Keratinocyte (primary cell): ENCODE measurements around the gene TBC1D4. TPM values are rescaled to one million over a fixed set of nuclear protein-coding genes. Genes with fewer than 3 reads are reported as not detected.
"Not testable (repeated sequence)": the region's sequence is repeated elsewhere in the genome, so short reads cannot be mapped to it uniquely, and the experiment has no call there.

Experiments
- DNase-seq: peaks from one replicate; pipeline ENCODE4 v3.0.0-alpha.2; 2011; ENCODE audit warnings: low read depth, missing footprints, low spot score
- FAIRE-seq: peaks from 2 replicates; lab custom pipeline; 2011; peaks lifted over from hg19 to GRCh38; lab: Jason Lieb, UNC
- H2AFZ ChIP-seq: 2 replicates; pipeline ENCODE4 v1.6.0; 2012; ENCODE audit warnings: low read length, control low read depth, inconsistent platforms; ENCODE audit not compliant: control insufficient read depth
- H3K27ac ChIP-seq: 2 replicates; pipeline ENCODE4 v1.5.1; 2011; ENCODE audit warnings: low read length; ENCODE audit not compliant: control insufficient read depth, insufficient read depth
- H3K27me3 ChIP-seq: 3 replicates; pipeline ENCODE4 v1.6.0; 2011; ENCODE audit warnings: low read length; ENCODE audit not compliant: control insufficient read depth, insufficient read depth; ENCODE audit errors: extremely low read depth
- H3K36me3 ChIP-seq, 2 experiments: 2 replicates in 1 of 2; 3 replicates in 1 of 2; pipeline ENCODE4 v1.5.1; 2011; ENCODE audit warnings: low read length in 2 of 2, mild to moderate bottlenecking in 1 of 2; ENCODE audit not compliant: control insufficient read depth in 2 of 2, insufficient read depth in 2 of 2; ENCODE audit errors: extremely low read depth in 1 of 2
- H3K4me1 ChIP-seq: 3 replicates; pipeline ENCODE4 v1.5.1; 2011; ENCODE audit warnings: low read length; ENCODE audit not compliant: control insufficient read depth, insufficient read depth; ENCODE audit errors: extremely low read depth
- H3K4me2 ChIP-seq: 3 replicates; pipeline ENCODE4 v1.6.0; 2011; ENCODE audit warnings: low read depth, low read length; ENCODE audit not compliant: control insufficient read depth, insufficient read depth; ENCODE audit errors: extremely low read depth
- H3K4me3 ChIP-seq, 3 experiments: fragments of 200-600 bp in 1 of 3; sonication (generic) in 1 of 3; 2 replicates in 2 of 3; 3 replicates in 1 of 3; pipeline ENCODE4 v1.5.1; 2011 to 2016; ENCODE audit warnings: low read length in 3 of 3, mild to moderate bottlenecking in 3 of 3, control low read depth in 2 of 3, inconsistent platforms in 1 of 3, low read depth in 1 of 3, mixed read lengths in 1 of 3, mixed run types in 1 of 3, moderate library complexity in 1 of 3; ENCODE audit not compliant: control insufficient read depth in 2 of 3, insufficient read depth in 2 of 3; ENCODE audit errors: extremely low read depth in 1 of 3
- H3K79me2 ChIP-seq: 2 replicates; pipeline ENCODE4 v1.6.0; 2012; ENCODE audit warnings: low read length; ENCODE audit not compliant: control insufficient read depth, insufficient read depth
- H3K9ac ChIP-seq: 3 replicates; pipeline ENCODE4 v1.6.0; 2011; ENCODE audit warnings: low read length; ENCODE audit not compliant: control insufficient read depth, insufficient read depth; ENCODE audit errors: extremely low read depth
- H3K9me1 ChIP-seq: 3 replicates; pipeline ENCODE4 v1.6.0; 2011; ENCODE audit warnings: low read length; ENCODE audit not compliant: control insufficient read depth, insufficient read depth; ENCODE audit errors: extremely low read depth
- H3K9me3 ChIP-seq: 2 replicates; pipeline ENCODE4 v1.5.1; 2012; ENCODE audit warnings: low read depth, low read length; ENCODE audit not compliant: control insufficient read depth
- H4K20me1 ChIP-seq: 3 replicates; pipeline ENCODE4 v1.6.0; 2011; ENCODE audit warnings: low read length; ENCODE audit not compliant: control insufficient read depth, insufficient read depth; ENCODE audit errors: extremely low read depth
- EZH2 ChIP-seq: IDR thresholded peaks from one replicate; pipeline ENCODE4 v1.6.1; 2012; ENCODE audit warnings: inconsistent platforms, mild to moderate bottlenecking, low read length, moderate library complexity
- dilution Hi-C: fragments of 300-500 bp; cut with MboI; formaldehyde crosslinking; loops from one replicate; pipeline ENCODE4 v1.7.0; 2020; ENCODE audit warnings: low sequenced_read_pairs; ENCODE audit not compliant: extremely low pct_ligation_motif_present
- polyA plus RNA-seq, 5 experiments: library from polyadenylated mRNA; depleted of rRNA in 3 of 5; stranded (reverse) in 3 of 5; stranded (forward) in 1 of 5; unstranded in 1 of 5; fragments of >200 nt; gene quantifications; 1 replicate in 1 of 5; 2 replicates in 3 of 5; 3 replicates in 1 of 5; pipeline versions ENCODE4 v1.2.1 to v1.2.3, GENCODE V29; 2011 to 2012; ENCODE audit warnings: missing spikeins in 2 of 5, low read depth in 1 of 5, low replicate concordance in 1 of 5
- TF ChIP-seq, protein P1 (sequence below), 3 experiments: IDR thresholded peaks in 1 of 3; conservative IDR thresholded peaks in 1 of 3; optimal IDR thresholded peaks in 1 of 3; 2 replicates in 2 of 3; 3 replicates in 1 of 3; pipeline versions ENCODE3 to v1.5.1; 2011; ENCODE audit warnings: low read length in 3 of 3, mild to moderate bottlenecking in 3 of 3, moderate library complexity in 2 of 3, control low read depth in 1 of 3, inconsistent platforms in 1 of 3; ENCODE audit not compliant: insufficient read depth in 2 of 3; ENCODE audit errors: extremely low read depth in 1 of 3

Gene TBC1D4
- polyA plus RNA-seq, 1 donor (not counting 4 experiments of a cell fraction or from before 2014, with no cell fraction given), result 14.2 TPM

DNA sequence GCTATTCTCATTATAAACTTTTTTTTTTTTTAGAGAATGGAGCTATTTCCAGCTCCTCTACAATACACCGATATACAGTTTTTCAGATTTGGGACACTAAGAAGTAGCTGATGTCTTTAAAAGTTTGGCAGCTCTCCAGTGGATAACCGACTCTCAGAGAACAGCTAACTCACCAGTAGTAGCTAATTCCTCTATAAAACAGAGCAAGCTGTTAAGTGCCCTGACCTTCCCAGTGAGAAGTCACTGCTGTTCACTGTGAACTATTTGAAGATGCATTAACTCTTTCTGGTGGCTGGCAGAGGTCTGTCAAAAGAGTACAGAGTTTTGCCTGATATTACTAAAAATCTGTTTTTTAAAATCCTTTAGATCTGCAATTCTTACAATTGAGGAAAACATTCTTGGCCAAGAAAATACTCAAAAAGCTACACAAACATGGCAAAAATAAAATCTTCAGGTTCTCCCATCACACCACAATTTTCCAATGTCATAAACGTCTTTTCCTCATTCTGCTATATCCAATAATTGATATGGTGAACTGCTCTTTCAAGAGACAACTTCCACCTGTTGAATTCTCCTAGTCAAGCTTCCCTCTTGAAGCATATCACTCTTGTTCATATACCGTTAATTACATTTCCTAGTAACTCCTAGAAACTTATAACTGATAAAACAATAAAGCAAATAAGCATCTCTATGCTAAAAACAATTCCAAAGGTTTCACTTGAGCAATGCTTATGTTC lies 44.2 kb downstream of the TBC1D4 start:
- Histone ChIP-seq H3K9me1 (no peaks in the 10 kb centered on the region), H3K9me3 (no peaks in the 10 kb centered on the region), H4K20me1 (no peaks in the 10 kb centered on the region), H3K27ac (no peak overlapping the region), H3K79me2 (peaks cover 5% of the 10 kb centered on the region), H3K4me1 (peaks cover 2% of the 10 kb centered on the region), H3K36me3 (no peaks in the 10 kb centered on the region), H3K4me2 (no peak overlapping the region), H3K27me3 (no peaks in the 10 kb centered on the region), H2AFZ (no peak overlapping the region), H3K4me3 (no peak overlapping the region), H3K9ac (no peak overlapping the region)
- FAIRE-seq, result no peak
- DNase-seq, result no peak
- dilution Hi-C loops, result no loop called here
- TF ChIP-seq EZH2, result no peak
- TF ChIP-seq, protein P1, sequence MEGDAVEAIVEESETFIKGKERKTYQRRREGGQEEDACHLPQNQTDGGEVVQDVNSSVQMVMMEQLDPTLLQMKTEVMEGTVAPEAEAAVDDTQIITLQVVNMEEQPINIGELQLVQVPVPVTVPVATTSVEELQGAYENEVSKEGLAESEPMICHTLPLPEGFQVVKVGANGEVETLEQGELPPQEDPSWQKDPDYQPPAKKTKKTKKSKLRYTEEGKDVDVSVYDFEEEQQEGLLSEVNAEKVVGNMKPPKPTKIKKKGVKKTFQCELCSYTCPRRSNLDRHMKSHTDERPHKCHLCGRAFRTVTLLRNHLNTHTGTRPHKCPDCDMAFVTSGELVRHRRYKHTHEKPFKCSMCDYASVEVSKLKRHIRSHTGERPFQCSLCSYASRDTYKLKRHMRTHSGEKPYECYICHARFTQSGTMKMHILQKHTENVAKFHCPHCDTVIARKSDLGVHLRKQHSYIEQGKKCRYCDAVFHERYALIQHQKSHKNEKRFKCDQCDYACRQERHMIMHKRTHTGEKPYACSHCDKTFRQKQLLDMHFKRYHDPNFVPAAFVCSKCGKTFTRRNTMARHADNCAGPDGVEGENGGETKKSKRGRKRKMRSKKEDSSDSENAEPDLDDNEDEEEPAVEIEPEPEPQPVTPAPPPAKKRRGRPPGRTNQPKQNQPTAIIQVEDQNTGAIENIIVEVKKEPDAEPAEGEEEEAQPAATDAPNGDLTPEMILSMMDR (optimal IDR thresholded peaks at IDR 0.05 in 1 of 3, IDR thresholded peaks at IDR 0.05 in 1 of 3, conservative IDR thresholded peaks at IDR 0.05 in 1 of 3; ENCODE audit: extremely low read depth in 1 of 3, insufficient read depth in 2 of 3, low read length in 3 of 3), result no peak

DNA sequence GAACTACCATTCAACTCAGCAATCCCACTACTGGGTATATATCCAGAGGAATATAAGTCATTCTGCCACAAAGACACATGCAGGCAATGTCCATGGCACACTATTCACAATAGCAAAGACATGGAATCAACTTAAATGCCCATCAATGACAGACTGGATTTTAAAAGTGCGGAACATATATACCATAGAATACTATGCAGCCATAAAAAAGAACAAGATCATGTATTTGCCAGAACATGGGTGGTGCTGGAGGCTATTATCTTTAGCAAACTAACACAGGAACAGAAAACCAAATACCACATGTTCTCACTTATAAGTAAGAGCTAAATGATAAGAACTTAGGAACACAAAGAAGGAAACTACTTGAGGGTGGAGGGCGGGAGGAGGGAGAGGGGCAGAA lies 47.8 kb downstream of the TBC1D4 start:
- H3K27me3 ChIP-seq, H3K36me3 ChIP-seq, H3K9ac ChIP-seq, H3K27ac ChIP-seq, H3K9me3 ChIP-seq, H3K4me3 ChIP-seq, H3K4me1 ChIP-seq, FAIRE-seq, dilution Hi-C loops, H4K20me1 ChIP-seq, H2AFZ ChIP-seq, DNase-seq, H3K9me1 ChIP-seq, H3K4me2 ChIP-seq: not testable (repeated sequence)
- peaks cover 10% of the 10 kb centered on the region for H3K79me2 ChIP-seq
